Measurements from ENCODE around the gene MTHFD1.

GRCh38 chr14:64338616-64339316 is 49.4 kb upstream of the MTHFD1 start:
- TF ChIP-seq CTCF (optimal IDR thresholded peaks at IDR 0.05 in 1 of 3, IDR thresholded peaks at IDR 0.05 in 1 of 3, conservative IDR thresholded peaks at IDR 0.05 in 1 of 3; ENCODE audit: extremely low read depth in 1 of 3, insufficient read depth in 2 of 3, low read length in 3 of 3) (no peak), EZH2 (IDR thresholded peaks at IDR 0.05; ENCODE audit: low read length) (no peak)
